Measurements from ENCODE around the gene SHISA6. TPM values are rescaled to one million over a fixed set of nuclear protein-coding genes. Genes with fewer than 3 reads are reported as not detected.

The SHISA6 gene
- total RNA-seq, 1 donor from 2014 or later = not detected

DNA sequence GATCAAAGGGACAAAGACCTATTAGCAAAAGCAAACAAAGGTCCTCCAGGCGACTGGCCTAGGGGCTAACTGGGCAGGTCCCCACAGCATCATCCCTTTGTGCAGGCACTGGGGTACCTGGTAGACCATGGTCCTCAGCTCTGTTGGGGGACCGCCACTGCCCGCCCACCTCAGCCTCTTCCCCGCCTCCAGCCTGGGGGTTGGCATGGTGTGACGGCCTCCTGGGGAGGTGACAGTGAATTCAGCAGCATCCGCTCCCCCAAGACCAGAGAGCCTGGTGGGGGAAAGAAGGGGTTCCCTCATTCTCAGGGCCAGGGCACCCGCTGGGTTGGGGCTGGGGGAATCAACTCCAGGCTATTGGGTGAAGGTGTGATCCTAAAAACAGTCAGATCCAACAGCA, 318.6 kb downstream of the SHISA6 start:
- H3K27ac ChIP-seq (ENCODE audit: low read depth, low read length) = no peak overlapping the region
- no peaks in the 10 kb centered on the region for H3K27me3 ChIP-seq (ENCODE audit: insufficient read depth, low read length)
- H4K20me1 ChIP-seq (ENCODE audit: insufficient read depth, low read length) = no peaks in the 10 kb centered on the region
- Mint-ChIP-seq H3K27me3 (ENCODE audit: low read depth, unreplicated experiment) (no peaks in the 10 kb centered on the region), H3K4me3 (ENCODE audit: unreplicated experiment) (no peak overlapping the region), H3K4me1 (ENCODE audit: low read depth, unreplicated experiment) (no peaks in the 10 kb centered on the region), H3K9me3 (ENCODE audit: unreplicated experiment) (peaks cover 6% of the 10 kb centered on the region), H3K36me3 (ENCODE audit: low read depth, unreplicated experiment) (no peaks in the 10 kb centered on the region), H3K27ac (ENCODE audit: unreplicated experiment) (no peak overlapping the region)
- H3K4me1 ChIP-seq (ENCODE audit: insufficient read depth, low read length) = no peaks in the 10 kb centered on the region
- DNase-seq (ENCODE audit: low read depth) = no peak
- no peak overlapping the region for H3K4me3 ChIP-seq (ENCODE audit: insufficient read depth, low read depth, low read length)
- H3K79me2 ChIP-seq (ENCODE audit: insufficient read depth, low read length) = no peaks in the 10 kb centered on the region
- no peak overlapping the region for H2AFZ ChIP-seq (ENCODE audit: low read depth, low read length)
- no peak overlapping the region for H3K4me2 ChIP-seq (ENCODE audit: low read length)
- no peak overlapping the region for H3K9ac ChIP-seq (ENCODE audit: low read length)
- H3K9me3 ChIP-seq (ENCODE audit: insufficient read depth, low read depth, low read length) = peaks cover 6% of the 10 kb centered on the region
- FAIRE-seq = no peak
- H3K36me3 ChIP-seq (ENCODE audit: insufficient read depth, low read length) = no peaks in the 10 kb centered on the region
- TF ChIP-seq, protein P1, sequence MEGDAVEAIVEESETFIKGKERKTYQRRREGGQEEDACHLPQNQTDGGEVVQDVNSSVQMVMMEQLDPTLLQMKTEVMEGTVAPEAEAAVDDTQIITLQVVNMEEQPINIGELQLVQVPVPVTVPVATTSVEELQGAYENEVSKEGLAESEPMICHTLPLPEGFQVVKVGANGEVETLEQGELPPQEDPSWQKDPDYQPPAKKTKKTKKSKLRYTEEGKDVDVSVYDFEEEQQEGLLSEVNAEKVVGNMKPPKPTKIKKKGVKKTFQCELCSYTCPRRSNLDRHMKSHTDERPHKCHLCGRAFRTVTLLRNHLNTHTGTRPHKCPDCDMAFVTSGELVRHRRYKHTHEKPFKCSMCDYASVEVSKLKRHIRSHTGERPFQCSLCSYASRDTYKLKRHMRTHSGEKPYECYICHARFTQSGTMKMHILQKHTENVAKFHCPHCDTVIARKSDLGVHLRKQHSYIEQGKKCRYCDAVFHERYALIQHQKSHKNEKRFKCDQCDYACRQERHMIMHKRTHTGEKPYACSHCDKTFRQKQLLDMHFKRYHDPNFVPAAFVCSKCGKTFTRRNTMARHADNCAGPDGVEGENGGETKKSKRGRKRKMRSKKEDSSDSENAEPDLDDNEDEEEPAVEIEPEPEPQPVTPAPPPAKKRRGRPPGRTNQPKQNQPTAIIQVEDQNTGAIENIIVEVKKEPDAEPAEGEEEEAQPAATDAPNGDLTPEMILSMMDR (IDR thresholded peaks at IDR 0.05; ENCODE audit: insufficient read depth, low read depth, low read length) = no peak
- TF ChIP-seq EZH2 (IDR thresholded peaks at IDR 0.05; ENCODE audit: insufficient read depth, low read length) = no peak

DNA sequence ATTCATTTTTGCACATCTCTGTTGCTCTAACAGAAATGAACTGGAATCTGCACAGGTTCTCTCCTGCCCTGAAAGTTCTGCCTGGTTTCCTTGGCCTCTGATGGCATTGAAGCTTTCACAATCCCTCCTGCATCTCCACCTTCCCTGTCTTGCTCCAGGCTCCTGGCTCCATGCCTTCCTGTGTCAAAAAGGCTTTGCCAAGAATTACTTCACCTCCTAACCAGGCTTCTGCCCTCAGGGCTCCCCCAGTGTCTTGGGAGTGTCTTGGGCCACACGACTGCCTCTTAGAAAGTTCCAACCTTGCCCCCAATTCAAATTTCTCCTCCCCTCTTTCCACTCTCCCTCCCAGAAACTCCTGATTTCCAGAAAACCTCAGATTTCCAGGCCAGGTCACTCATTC, 320.3 kb downstream of the SHISA6 start:
- no peak overlapping the region for H3K4me2 ChIP-seq (ENCODE audit: low read length)
- H4K20me1 ChIP-seq (ENCODE audit: insufficient read depth, low read length) = no peaks in the 10 kb centered on the region
- no peaks in the 10 kb centered on the region for H3K36me3 ChIP-seq (ENCODE audit: insufficient read depth, low read length)
- Mint-ChIP-seq H3K27ac (ENCODE audit: unreplicated experiment) (no peak overlapping the region), H3K9me3 (ENCODE audit: unreplicated experiment) (peaks cover 3% of the 10 kb centered on the region), H3K36me3 (ENCODE audit: low read depth, unreplicated experiment) (no peaks in the 10 kb centered on the region), H3K4me3 (ENCODE audit: unreplicated experiment) (no peak overlapping the region), H3K4me1 (ENCODE audit: low read depth, unreplicated experiment) (no peaks in the 10 kb centered on the region), H3K27me3 (ENCODE audit: low read depth, unreplicated experiment) (no peaks in the 10 kb centered on the region)
- no peak for FAIRE-seq
- H2AFZ ChIP-seq (ENCODE audit: low read depth, low read length) = no peak overlapping the region
- DNase-seq (ENCODE audit: low read depth) = no peak
- no peak overlapping the region for H3K9ac ChIP-seq (ENCODE audit: low read length)
- H3K4me3 ChIP-seq (ENCODE audit: insufficient read depth, low read depth, low read length) = no peak overlapping the region
- no peaks in the 10 kb centered on the region for H3K79me2 ChIP-seq (ENCODE audit: insufficient read depth, low read length)
- H3K27ac ChIP-seq (ENCODE audit: low read depth, low read length) = no peak overlapping the region
- peaks cover 2% of the 10 kb centered on the region for H3K9me3 ChIP-seq (ENCODE audit: insufficient read depth, low read depth, low read length)
- H3K4me1 ChIP-seq (ENCODE audit: insufficient read depth, low read length) = no peaks in the 10 kb centered on the region
- no peaks in the 10 kb centered on the region for H3K27me3 ChIP-seq (ENCODE audit: insufficient read depth, low read length)
- TF ChIP-seq, protein P1 (IDR thresholded peaks at IDR 0.05; ENCODE audit: insufficient read depth, low read depth, low read length) = no peak
- TF ChIP-seq EZH2 (IDR thresholded peaks at IDR 0.05; ENCODE audit: insufficient read depth, low read length) = no peak

DNA sequence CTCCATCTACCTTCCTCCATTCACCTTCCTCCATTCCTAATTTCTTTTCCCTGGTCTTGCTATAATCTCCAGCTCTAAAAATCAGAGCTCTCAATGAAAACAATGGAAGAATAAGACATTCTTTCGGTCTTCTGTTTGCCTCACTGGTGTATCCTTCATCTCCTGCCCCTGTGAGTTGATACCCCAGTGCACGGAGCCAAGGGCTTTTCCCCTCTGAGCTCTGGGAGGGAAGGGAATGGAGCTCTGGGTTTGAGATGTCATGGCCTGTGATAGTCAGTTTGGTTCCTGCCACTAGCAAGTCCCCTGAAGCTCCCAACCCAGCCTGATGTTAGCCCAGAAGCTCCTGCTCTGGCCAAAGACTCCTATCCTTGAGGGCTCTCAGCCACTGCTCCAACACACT, 320.7 kb downstream of the SHISA6 start:
- no peaks in the 10 kb centered on the region for H4K20me1 ChIP-seq (ENCODE audit: insufficient read depth, low read length)
- FAIRE-seq = no peak
- Mint-ChIP-seq H3K27me3 (ENCODE audit: low read depth, unreplicated experiment) (no peaks in the 10 kb centered on the region), H3K4me3 (ENCODE audit: unreplicated experiment) (peak overlapping the region; percentile 36), H3K36me3 (ENCODE audit: low read depth, unreplicated experiment) (no peaks in the 10 kb centered on the region), H3K27ac (ENCODE audit: unreplicated experiment) (no peak overlapping the region), H3K4me1 (ENCODE audit: low read depth, unreplicated experiment) (no peaks in the 10 kb centered on the region), H3K9me3 (ENCODE audit: unreplicated experiment) (peaks cover 2% of the 10 kb centered on the region)
- H3K9ac ChIP-seq (ENCODE audit: low read length) = no peak overlapping the region
- DNase-seq (ENCODE audit: low read depth) = no peak
- no peaks in the 10 kb centered on the region for H3K4me1 ChIP-seq (ENCODE audit: insufficient read depth, low read length)
- no peaks in the 10 kb centered on the region for H3K79me2 ChIP-seq (ENCODE audit: insufficient read depth, low read length)
- TF ChIP-seq EZH2 (IDR thresholded peaks at IDR 0.05; ENCODE audit: insufficient read depth, low read length) = no peak
- TF ChIP-seq, protein P1 (IDR thresholded peaks at IDR 0.05; ENCODE audit: insufficient read depth, low read depth, low read length) = no peak
- no peaks in the 10 kb centered on the region for H3K27me3 ChIP-seq (ENCODE audit: insufficient read depth, low read length)
- H3K36me3 ChIP-seq (ENCODE audit: insufficient read depth, low read length) = no peaks in the 10 kb centered on the region
- no peak overlapping the region for H2AFZ ChIP-seq (ENCODE audit: low read depth, low read length)
- H3K4me2 ChIP-seq (ENCODE audit: low read length) = no peak overlapping the region
- H3K9me3 ChIP-seq (ENCODE audit: insufficient read depth, low read depth, low read length) = peaks cover 2% of the 10 kb centered on the region
- no peak overlapping the region for H3K27ac ChIP-seq (ENCODE audit: low read depth, low read length)
- H3K4me3 ChIP-seq (ENCODE audit: insufficient read depth, low read depth, low read length) = no peak overlapping the region

Data from astrocyte (in vitro differentiated cells and primary cell).